ENCODE data around the gene LTF.

- TF ChIP-seq CTCF (conservative IDR thresholded peaks at IDR 0.05) (no peak), EZH2 (IDR thresholded peaks at IDR 0.05; ENCODE audit: low read depth) (no peak)
These were observed 20.4 kb upstream of the LTF start for GRCh38 chr3:46484911-46485778.
